GM10266 (cell line): ENCODE measurements around the gene MYB.

ENCODE experiments used
- DNase-seq: peaks from one replicate; pipeline ENCODE4 v3.0.0; 2012; ENCODE audit errors: extremely low spot score
- TF ChIP-seq, protein P1 (sequence below): IDR thresholded peaks from 2 replicates; pipeline ENCODE4 v1.5.1; 2012; ENCODE audit warnings: mild to moderate bottlenecking, low read depth; ENCODE audit not compliant: control insufficient read depth, insufficient read depth; ENCODE audit errors: missing control alignments

MYB gene

DNA sequence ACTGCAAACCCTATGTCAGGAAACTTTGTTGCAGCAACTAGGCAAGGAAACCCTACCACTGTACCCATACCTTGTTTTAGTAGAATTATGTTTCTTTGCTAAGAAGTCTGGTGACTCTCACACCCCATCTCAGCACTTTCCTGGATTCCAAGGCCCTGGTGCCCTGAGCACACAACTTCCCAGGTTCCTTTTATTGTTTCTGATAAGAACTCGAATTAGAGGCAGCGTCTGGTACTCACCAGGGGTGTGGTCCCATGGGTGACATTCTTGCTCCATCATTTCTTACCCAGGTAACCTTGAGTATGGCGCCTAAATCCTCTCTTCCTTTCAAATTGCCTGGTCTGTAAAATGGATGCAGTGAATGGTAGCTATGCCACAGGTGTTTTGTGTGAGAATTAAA, 34.1 kb downstream of the MYB start:
- TF ChIP-seq, protein P1, sequence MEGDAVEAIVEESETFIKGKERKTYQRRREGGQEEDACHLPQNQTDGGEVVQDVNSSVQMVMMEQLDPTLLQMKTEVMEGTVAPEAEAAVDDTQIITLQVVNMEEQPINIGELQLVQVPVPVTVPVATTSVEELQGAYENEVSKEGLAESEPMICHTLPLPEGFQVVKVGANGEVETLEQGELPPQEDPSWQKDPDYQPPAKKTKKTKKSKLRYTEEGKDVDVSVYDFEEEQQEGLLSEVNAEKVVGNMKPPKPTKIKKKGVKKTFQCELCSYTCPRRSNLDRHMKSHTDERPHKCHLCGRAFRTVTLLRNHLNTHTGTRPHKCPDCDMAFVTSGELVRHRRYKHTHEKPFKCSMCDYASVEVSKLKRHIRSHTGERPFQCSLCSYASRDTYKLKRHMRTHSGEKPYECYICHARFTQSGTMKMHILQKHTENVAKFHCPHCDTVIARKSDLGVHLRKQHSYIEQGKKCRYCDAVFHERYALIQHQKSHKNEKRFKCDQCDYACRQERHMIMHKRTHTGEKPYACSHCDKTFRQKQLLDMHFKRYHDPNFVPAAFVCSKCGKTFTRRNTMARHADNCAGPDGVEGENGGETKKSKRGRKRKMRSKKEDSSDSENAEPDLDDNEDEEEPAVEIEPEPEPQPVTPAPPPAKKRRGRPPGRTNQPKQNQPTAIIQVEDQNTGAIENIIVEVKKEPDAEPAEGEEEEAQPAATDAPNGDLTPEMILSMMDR, result no peak
- DNase-seq, result no peak

DNA sequence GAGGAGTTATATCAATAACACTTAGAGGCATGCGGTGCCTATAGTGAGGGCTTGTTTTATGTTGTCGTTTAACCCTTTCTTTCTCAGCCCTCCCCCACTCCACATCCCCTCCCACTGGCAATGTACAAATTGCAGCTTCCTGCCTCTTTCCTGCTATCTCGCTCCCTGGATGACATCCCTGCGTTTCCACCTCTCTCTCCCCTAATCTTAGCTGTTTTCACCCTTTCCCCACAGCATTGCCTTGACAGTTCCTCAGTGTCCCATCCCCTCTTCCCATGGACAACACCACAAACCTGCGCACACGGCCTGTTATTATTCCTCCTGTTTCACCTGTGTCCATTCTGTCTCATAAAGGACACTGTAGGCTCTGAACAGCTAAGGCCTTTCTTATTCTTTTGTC, 34.5 kb downstream of the MYB start:
- DNase-seq, result no peak
- TF ChIP-seq, protein P1, result no peak

DNA sequence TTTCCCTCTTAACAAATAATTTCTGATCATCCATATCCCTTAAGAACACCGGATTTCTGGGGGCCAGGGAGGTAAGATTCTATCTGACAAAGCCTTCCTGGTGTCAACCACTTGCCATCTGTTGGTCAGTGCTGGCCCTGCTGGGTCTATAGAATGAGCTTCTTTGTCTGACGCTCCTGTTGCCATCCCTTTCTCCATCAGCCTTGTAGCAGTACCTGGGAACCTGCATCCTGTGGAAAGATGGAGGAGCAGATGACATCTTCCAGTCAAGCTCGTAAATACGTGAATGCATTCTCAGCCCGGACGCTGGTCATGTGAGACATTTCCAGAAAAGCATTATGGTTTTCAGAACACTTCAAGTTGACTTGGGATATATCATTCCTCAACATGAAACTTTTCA, 36.6 kb downstream of the MYB start:
- TF ChIP-seq, protein P1, result no peak
- DNase-seq, result no peak

DNA sequence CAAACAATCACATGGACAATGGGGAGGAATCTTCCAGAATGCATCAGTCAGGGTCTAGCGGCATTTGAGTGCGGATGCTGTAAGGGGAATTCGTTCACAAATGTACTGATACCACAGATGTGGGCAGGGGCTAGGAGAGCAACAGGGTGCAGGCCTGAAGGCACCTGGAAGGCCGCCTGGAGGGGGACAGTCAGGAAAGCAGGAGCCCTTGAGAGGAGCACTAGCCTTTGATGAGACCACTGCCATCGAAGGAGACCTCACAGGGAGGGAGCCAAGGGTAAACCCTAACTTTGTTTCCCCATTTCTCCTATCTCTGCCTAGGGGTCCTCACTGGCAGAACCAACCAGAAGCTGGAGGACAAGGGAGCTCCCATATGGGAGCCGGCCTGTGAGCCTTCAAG, 38.2 kb downstream of the MYB start:
- no peak for DNase-seq
- TF ChIP-seq, protein P1, result no peak

DNA sequence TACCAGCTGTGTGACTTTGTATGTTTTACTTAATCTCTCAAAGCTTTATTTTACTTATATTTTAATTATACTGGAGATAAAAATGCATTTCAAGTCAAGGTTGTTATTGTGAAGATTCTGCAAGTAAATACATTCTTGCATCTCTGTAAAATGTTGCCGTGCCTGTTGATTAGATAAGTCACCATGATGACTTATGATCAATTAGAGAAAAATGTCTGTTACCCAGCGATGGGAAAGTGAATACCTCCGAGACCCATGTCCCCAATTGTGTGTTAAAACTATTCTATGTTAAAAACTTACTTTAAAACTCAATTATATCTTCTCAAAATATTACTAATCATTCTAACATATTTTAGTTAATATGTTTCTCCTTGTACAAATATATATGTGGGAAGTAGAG, 39.9 kb downstream of the MYB start:
- no peak for DNase-seq
- TF ChIP-seq, protein P1, result no peak

DNA sequence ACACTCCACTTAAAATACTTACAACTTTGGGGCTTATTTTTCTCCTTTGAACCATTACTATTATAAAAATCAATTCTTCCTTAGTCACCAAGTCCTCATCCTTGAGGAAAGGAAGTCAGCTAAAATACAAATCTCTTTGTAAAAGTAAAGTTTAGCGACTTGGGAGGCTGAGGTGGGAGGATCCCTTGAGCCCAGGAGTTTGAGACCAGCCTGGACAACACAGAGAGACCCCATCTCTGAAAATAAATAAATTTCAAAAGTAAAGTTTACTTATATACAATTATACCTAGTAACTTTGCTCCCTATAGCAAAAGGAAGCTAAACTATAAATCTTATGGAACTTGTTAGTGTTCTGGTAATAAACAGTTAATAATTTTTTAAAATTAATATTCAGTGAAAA, 40.4 kb downstream of the MYB start:
- DNase-seq, result no peak
- TF ChIP-seq, protein P1, result no peak

DNA sequence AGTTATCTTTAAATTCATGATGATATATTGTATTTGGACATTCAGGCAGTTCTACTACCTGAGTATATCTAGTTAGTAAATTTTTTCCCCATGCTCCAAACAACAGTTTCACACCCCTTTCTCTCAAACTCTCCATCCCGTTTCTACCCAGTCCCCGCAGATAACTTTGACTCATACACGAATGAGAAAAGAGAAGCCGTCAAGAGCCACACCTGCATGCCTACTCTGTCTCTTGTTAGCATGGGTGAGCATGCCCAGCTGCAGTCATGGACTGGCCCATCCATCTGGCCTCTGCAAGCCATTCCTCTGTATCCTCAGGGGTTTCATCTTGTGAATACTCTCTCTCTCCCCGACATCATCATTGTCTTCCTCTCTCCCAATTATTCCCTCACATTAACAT, 41.5 kb downstream of the MYB start:
- no peak for DNase-seq
- TF ChIP-seq, protein P1, result no peak
